ENCODE results near the gene STX8. TPM values are rescaled to one million over a fixed set of nuclear protein-coding genes. Genes with fewer than 3 reads are reported as not detected.

Gene STX8
- total and polyA plus RNA-seq, 9 of the 15 experiments (the other 6 are each of a cell fraction or from before 2014, with no cell fraction given) = 14.6 to 42.5 (median 22.1) TPM

- Histone ChIP-seq H3K9ac (ENCODE audit: insufficient read depth in 1 of 2, low read depth in 2 of 2, low read length in 2 of 2) (no peak overlapping the region), H3K4me2 (ENCODE audit: insufficient read depth, low read length) (no peak overlapping the region), H2AFZ (ENCODE audit: low read depth, low read length) (no peak overlapping the region), H4K20me1 (replicated peaks; ENCODE audit: control insufficient read depth, insufficient read depth, low read length) (no peaks in the 10 kb centered on the region), H3K4me3 (no peak overlapping the region), H3K27ac (ENCODE audit: extremely low read depth, low read depth, low read length) (no peak overlapping the region), H3K9me3 (replicated peaks; ENCODE audit: control insufficient read depth, insufficient read depth, low read depth, low read length) (no peaks in the 10 kb centered on the region), H3K79me2 (ENCODE audit: control insufficient read depth, insufficient read depth, low read length) (no peaks in the 10 kb centered on the region), H3K27me3 (ENCODE audit: control insufficient read depth in 2 of 2, insufficient read depth in 2 of 2, low read length in 2 of 2) (no peaks in the 10 kb centered on the region), H3K4me1 (replicated peaks in 1 of 2; ENCODE audit: control insufficient read depth in 2 of 2, insufficient read depth in 2 of 2, low read length in 2 of 2) (no peaks in the 10 kb centered on the region), H3K36me3 (ENCODE audit: control insufficient read depth, insufficient read depth, low read length) (no peaks in the 10 kb centered on the region), H3K9me1 (ENCODE audit: control insufficient read depth, insufficient read depth, low read length) (no peaks in the 10 kb centered on the region)
- POLR2A ChIA-PET = no interaction called here
- ATAC-seq (peak; percentile 56; the same call in 2 of the 3 replicates), DNase-seq (ENCODE audit: extremely low read depth in 1 of 4, low spot score in 3 of 4) (peak in 2 of 4 experiments; percentile 7 to 26), FAIRE-seq (peak; percentile 71)
- in situ Hi-C loops (cut with MboI) = no loop called here
- intact Hi-C loops (cut with micrococcal nuclease) = loop anchor here (5.0 kb wide), 1 partner anchor 120 kb away; no protein-coding TSS in a partner anchor
- CTCF ChIA-PET (ENCODE audit: low intra/inter-chr PET ratio) = interaction anchor here (1.0 kb wide), 1 partner anchor 152 kb away, joined by 3 read pairs; no protein-coding TSS in a partner anchor
- WGBS (ENCODE audit: insufficient coverage, low coverage, missing lambda C conversion rate) = 3% methylated on average over 8 of the region's 9 CpGs
- peak in 1 of 2 experiments; percentile 36; a peak in 2 of 4 replicates for TF ChIP-seq RAD21 (CRISPR knock-in tag; conservative IDR thresholded peaks at IDR 0.05 in 1 of 2, IDR thresholded peaks at IDR 0.05 in 1 of 2)
- TF ChIP-seq, protein P1, sequence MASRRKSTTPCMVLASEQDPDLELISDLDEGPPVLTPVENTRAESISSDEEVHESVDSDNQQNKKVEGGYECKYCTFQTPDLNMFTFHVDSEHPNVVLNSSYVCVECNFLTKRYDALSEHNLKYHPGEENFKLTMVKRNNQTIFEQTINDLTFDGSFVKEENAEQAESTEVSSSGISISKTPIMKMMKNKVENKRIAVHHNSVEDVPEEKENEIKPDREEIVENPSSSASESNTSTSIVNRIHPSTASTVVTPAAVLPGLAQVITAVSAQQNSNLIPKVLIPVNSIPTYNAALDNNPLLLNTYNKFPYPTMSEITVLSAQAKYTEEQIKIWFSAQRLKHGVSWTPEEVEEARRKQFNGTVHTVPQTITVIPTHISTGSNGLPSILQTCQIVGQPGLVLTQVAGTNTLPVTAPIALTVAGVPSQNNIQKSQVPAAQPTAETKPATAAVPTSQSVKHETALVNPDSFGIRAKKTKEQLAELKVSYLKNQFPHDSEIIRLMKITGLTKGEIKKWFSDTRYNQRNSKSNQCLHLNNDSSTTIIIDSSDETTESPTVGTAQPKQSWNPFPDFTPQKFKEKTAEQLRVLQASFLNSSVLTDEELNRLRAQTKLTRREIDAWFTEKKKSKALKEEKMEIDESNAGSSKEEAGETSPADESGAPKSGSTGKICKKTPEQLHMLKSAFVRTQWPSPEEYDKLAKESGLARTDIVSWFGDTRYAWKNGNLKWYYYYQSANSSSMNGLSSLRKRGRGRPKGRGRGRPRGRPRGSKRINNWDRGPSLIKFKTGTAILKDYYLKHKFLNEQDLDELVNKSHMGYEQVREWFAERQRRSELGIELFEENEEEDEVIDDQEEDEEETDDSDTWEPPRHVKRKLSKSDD (conservative IDR thresholded peaks at IDR 0.05; ENCODE audit: low read length) = no peak
- TF ChIP-seq, protein P2, sequence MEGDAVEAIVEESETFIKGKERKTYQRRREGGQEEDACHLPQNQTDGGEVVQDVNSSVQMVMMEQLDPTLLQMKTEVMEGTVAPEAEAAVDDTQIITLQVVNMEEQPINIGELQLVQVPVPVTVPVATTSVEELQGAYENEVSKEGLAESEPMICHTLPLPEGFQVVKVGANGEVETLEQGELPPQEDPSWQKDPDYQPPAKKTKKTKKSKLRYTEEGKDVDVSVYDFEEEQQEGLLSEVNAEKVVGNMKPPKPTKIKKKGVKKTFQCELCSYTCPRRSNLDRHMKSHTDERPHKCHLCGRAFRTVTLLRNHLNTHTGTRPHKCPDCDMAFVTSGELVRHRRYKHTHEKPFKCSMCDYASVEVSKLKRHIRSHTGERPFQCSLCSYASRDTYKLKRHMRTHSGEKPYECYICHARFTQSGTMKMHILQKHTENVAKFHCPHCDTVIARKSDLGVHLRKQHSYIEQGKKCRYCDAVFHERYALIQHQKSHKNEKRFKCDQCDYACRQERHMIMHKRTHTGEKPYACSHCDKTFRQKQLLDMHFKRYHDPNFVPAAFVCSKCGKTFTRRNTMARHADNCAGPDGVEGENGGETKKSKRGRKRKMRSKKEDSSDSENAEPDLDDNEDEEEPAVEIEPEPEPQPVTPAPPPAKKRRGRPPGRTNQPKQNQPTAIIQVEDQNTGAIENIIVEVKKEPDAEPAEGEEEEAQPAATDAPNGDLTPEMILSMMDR (IDR thresholded peaks at IDR 0.05 in 2 of 3, conservative IDR thresholded peaks at IDR 0.05 in 1 of 3; ENCODE audit: insufficient read depth in 2 of 3, low read depth in 1 of 3, low read length in 3 of 3) = peak; percentile 35 to 46 (median 40); a peak in 3 of 6 replicates
- 0 out of 2 replicates have a peak, but pooled peaks have one; percentile 7 for TF ChIP-seq REST (IDR thresholded peaks at IDR 0.05; ENCODE audit: borderline replicate concordance)
- no peak for TF ChIP-seq REST (CRISPR knock-in tag; IDR thresholded peaks at IDR 0.05; ENCODE audit: low read depth)
- no TSS peak for BruUV-seq (replicated peaks)
Observed at GRCh38 chr17:9402590-9403199, 172.9 kb downstream of the STX8 start.
